ENCODE measurements around the gene TBC1D5. TPM values are rescaled to one million over a fixed set of nuclear protein-coding genes. Genes with fewer than 3 reads are reported as not detected.

The TBC1D5 gene
- total RNA-seq, 1 donor from 2014 or later, result 48.1 TPM

DNA sequence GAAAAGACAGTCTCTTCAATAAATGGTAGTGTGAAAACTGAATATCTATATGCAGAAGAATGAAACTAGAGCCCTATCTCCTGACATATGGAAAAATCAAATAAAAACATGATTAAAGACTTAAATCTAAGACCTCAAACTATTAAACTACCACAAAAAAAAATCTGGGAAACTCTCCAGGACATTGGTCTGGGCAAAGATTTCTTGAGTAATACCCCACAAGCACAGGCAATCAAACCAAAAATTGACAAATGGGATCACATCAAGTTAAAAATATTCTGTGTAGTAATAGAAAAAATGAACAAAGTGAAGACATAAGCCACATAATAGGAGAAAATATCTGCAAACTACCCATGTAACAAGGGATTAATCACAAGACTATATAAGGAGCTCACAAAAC lies 286.4 kb downstream of the TBC1D5 start:
- no peaks in the 10 kb centered on the region for H3K27me3 ChIP-seq
- no peak for DNase-seq (ENCODE audit: extremely low spot score in 2 of 2)
- H3K4me1 ChIP-seq, result no peaks in the 10 kb centered on the region
- no peaks in the 10 kb centered on the region for H3K9me3 ChIP-seq
- H3K4me3 ChIP-seq, result no peak overlapping the region
- no peak overlapping the region for H3K27ac ChIP-seq
- no peaks in the 10 kb centered on the region for H3K36me3 ChIP-seq
- TF ChIP-seq, protein P1, sequence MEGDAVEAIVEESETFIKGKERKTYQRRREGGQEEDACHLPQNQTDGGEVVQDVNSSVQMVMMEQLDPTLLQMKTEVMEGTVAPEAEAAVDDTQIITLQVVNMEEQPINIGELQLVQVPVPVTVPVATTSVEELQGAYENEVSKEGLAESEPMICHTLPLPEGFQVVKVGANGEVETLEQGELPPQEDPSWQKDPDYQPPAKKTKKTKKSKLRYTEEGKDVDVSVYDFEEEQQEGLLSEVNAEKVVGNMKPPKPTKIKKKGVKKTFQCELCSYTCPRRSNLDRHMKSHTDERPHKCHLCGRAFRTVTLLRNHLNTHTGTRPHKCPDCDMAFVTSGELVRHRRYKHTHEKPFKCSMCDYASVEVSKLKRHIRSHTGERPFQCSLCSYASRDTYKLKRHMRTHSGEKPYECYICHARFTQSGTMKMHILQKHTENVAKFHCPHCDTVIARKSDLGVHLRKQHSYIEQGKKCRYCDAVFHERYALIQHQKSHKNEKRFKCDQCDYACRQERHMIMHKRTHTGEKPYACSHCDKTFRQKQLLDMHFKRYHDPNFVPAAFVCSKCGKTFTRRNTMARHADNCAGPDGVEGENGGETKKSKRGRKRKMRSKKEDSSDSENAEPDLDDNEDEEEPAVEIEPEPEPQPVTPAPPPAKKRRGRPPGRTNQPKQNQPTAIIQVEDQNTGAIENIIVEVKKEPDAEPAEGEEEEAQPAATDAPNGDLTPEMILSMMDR (IDR thresholded peaks at IDR 0.05), result no peak
- TF ChIP-seq POLR2A (IDR thresholded peaks at IDR 0.05) (no peak), POLR2AphosphoS5 (IDR thresholded peaks at IDR 0.05; ENCODE audit: insufficient read depth in 1 of 2, low read depth in 1 of 2) (no peak)
- intact Hi-C loops (cut with DNase I), result no loop called here

DNA sequence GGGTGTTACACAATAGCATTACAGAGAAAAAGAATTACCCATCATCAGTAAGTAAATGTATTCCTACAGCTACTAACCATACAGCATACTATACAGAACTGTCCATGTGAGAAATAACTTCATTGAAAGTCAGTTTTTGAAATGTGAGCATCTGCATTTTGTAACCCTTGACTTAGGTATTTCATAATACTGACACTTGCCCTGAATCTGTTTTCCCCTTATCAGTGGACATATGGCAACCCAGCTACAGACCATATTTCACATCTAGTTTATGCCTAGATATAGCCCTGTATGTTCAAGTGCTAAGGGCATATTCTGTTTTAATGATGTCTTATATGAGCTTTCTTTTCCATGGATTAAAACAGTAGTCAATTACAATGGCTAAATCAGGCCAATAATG lies 297.6 kb downstream of the TBC1D5 start:
- TF ChIP-seq POLR2AphosphoS5 (IDR thresholded peaks at IDR 0.05; ENCODE audit: insufficient read depth in 1 of 2, low read depth in 1 of 2) (no peak), POLR2A (IDR thresholded peaks at IDR 0.05) (no peak)
- TF ChIP-seq, protein P1 (IDR thresholded peaks at IDR 0.05), result no peak
- Histone ChIP-seq H3K9me3 (no peaks in the 10 kb centered on the region), H3K4me1 (no peaks in the 10 kb centered on the region), H3K27me3 (no peaks in the 10 kb centered on the region), H3K36me3 (no peaks in the 10 kb centered on the region), H3K4me3 (no peak overlapping the region), H3K27ac (no peak overlapping the region)
- DNase-seq (ENCODE audit: extremely low spot score in 2 of 2), result no peak
- intact Hi-C loops (cut with DNase I), result no loop called here

DNA sequence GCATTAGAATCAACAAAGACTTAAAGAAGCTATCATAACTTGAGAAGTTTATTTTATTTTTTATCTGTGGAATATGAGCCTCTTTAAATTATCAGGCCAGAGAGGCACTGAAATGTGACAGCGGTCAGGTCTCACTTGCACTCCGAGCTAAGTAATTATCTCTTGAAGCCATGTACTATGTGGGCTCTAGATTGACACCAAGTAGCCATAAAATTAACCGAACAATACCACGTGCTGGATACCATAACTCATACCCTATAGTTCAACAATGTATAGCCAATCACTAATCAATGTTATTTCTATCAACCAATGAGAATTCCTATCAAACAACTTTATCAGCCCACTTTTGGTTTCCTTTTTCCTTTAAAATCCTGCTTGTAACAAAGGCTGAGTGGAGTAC lies 299.3 kb downstream of the TBC1D5 start:
- no peak for DNase-seq (ENCODE audit: extremely low spot score in 2 of 2)
- no peaks in the 10 kb centered on the region for H3K4me1 ChIP-seq
- TF ChIP-seq POLR2AphosphoS5 (IDR thresholded peaks at IDR 0.05; ENCODE audit: insufficient read depth in 1 of 2, low read depth in 1 of 2) (no peak), POLR2A (IDR thresholded peaks at IDR 0.05) (no peak)
- TF ChIP-seq, protein P1 (IDR thresholded peaks at IDR 0.05), result no peak
- intact Hi-C loops (cut with DNase I), result no loop called here
- H3K9me3 ChIP-seq, result no peaks in the 10 kb centered on the region
- no peaks in the 10 kb centered on the region for H3K27me3 ChIP-seq
- H3K27ac ChIP-seq, result no peak overlapping the region
- no peak overlapping the region for H3K4me3 ChIP-seq
- H3K36me3 ChIP-seq, result no peaks in the 10 kb centered on the region

DNA sequence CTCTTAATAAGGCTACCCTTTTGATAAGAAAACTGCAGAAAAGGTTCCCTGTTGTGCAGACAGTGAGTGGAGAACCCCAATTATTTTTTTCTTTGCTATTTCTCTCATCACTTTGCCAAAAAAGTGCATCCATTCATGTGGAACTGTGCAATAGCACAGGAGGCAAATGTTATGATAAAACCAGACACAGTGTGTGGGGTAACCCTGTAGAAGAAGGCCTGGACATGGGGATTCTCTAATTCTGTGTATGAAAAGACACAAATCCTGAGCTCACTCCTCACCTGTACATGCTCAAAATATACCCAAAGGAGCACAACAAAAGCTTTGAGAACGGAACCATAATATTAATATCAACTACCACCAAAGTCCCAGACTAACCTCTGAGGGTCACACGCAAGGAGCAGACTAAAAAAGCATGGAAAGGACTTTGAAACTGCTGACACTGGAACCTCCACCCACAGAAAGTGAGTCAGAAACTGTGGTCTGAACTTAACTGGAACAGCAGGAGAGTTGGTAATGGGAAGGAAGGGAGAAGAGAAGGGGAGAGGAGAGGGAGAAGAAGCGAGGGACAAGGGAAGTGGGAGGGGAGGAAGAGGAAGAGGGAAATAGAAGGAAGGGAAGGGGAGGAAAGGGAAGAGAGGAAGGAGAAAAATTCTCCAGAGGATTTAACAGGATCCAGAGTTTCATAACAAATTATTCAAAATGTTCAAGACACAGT lies 299.9 kb downstream of the TBC1D5 start:
- Histone ChIP-seq H3K4me1 (no peaks in the 10 kb centered on the region), H3K27me3 (no peaks in the 10 kb centered on the region), H3K4me3 (no peak overlapping the region), H3K9me3 (no peaks in the 10 kb centered on the region), H3K27ac (no peak overlapping the region), H3K36me3 (no peaks in the 10 kb centered on the region)
- TF ChIP-seq POLR2A (IDR thresholded peaks at IDR 0.05), result no peak
- TF ChIP-seq, protein P1 (IDR thresholded peaks at IDR 0.05), result no peak
- no peak for TF ChIP-seq POLR2AphosphoS5 (IDR thresholded peaks at IDR 0.05; ENCODE audit: insufficient read depth in 1 of 2, low read depth in 1 of 2)
- intact Hi-C loops (cut with DNase I), result no loop called here
- DNase-seq (ENCODE audit: extremely low spot score in 2 of 2), result no peak

DNA sequence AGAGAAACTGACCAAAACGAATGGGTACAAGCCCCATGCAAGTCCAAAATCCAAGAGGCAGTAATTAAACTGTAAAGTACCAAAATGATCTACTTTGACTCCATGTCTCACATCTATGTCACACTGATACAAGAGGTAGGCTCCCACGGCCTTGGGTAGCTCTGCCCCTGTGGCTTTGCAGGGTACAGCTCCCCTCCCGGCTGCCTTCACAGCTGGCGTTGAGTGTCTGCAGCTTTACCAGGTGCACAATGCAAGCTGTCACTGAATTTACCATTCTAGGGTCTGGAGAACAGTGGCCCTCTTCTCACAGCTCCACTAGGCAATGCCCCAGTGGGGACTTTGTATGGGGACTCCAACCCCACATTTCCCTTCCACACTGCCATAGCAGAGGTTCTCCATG lies 308.6 kb downstream of the TBC1D5 start:
- TF ChIP-seq POLR2A (IDR thresholded peaks at IDR 0.05), result no peak
- TF ChIP-seq, protein P1 (IDR thresholded peaks at IDR 0.05), result no peak

More for the DNA sequence above, 308.6 kb downstream of the TBC1D5 start:
- no peak overlapping the region for H3K27ac ChIP-seq
- DNase-seq (ENCODE audit: extremely low spot score in 2 of 2), result no peak
- no peak overlapping the region for H3K4me3 ChIP-seq
- no peaks in the 10 kb centered on the region for H3K27me3 ChIP-seq
- no peaks in the 10 kb centered on the region for H3K9me3 ChIP-seq
- H3K36me3 ChIP-seq, result no peaks in the 10 kb centered on the region
- intact Hi-C loops (cut with DNase I), result no loop called here
- H3K4me1 ChIP-seq, result peaks cover 9% of the 10 kb centered on the region

Measured in vagina (tissue), 2 donors.